HG03571 (cell line): ENCODE measurements around the gene LTBP1.

Experiments
- ATAC-seq: cut with Tn5 transposase; IDR thresholded peaks from one replicate; pipeline ENCODE4 v1.9.1; 2021; ENCODE audit not compliant: unreplicated experiment

Gene LTBP1

DNA sequence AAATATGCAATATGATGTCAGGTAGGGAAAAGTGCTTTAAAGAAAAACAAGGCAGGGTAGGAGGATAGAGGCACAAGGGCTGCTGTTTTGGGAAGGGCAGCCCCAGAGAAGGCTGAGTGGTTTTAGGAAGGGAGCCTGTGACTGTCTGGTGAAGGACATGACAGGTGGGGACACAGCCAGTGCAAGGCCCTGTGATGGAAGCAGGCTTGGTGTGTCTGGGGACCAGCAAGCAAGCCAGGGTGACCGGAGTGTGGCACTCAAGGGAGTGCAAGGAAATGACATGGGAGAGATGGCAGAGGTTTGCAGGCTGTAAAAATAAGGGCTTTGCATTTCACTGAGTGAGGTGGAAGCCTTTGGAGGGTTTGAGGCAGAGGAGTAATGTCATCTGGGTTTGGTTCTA, 62.0 kb downstream of the LTBP1 start:
- no peak for ATAC-seq

DNA sequence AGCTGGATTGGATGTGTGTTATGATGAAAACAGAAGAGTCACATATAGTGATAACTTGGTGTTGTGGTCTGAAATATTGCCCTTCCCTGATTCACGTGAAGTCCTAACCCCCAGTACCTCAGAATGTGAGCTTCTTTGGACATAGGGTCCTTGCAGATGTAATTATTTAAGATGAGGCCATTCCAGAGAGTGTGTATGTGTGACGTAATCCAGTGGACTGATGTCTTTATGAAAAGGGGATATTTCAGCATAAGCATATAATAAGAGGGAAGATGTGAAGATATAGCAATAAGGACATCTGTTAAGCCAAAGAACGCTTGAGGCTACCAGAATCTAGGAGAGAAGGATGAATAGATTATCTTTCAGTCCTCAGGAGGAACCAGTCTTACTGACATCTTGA, 62.5 kb downstream of the LTBP1 start:
- no peak for ATAC-seq

DNA sequence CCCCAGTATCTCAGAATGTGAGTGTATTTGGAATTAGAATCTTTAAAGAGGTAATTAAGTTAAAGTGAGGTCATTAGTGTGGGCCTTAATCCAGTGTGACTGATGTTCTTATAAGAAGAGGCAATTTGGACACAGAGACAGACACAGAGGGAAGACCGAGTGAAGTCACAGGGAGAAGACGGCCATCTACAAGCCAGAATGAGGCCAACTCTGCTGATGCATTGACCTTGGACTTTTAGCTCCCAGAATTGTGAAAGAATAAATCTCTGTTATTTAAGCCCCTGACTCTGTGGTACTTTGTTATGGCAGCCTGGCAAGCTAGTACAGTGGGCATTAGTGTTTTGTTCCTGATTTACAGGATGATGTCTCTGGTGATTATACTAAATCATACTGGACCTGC, 64.6 kb downstream of the LTBP1 start:
- no peak for ATAC-seq

- ATAC-seq: no peak
Measured at GRCh38 chr2:33011941-33012340, 65.2 kb downstream of the LTBP1 start.

- ATAC-seq: no peak
Measured at GRCh38 chr2:33013684-33014110, 66.9 kb downstream of the LTBP1 start.

DNA sequence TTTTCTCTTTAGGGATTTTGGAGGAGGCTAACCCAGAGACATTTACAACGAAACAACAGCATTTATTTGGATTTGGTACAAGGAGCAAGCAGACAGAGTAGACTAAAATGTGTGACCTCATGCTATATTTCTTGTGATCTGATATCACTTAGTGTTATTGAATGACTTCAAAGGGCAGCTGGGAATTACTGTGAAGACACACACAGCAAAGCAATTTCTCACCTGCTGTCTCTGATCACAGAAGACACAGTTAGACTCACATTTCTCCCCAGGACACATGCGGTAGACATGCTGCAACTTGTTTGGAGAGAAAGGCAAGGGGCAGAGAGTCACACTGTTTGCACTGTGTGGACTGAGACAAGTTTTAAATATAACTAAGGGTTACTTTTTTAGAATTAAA, 67.5 kb downstream of the LTBP1 start:
- ATAC-seq: no peak

DNA sequence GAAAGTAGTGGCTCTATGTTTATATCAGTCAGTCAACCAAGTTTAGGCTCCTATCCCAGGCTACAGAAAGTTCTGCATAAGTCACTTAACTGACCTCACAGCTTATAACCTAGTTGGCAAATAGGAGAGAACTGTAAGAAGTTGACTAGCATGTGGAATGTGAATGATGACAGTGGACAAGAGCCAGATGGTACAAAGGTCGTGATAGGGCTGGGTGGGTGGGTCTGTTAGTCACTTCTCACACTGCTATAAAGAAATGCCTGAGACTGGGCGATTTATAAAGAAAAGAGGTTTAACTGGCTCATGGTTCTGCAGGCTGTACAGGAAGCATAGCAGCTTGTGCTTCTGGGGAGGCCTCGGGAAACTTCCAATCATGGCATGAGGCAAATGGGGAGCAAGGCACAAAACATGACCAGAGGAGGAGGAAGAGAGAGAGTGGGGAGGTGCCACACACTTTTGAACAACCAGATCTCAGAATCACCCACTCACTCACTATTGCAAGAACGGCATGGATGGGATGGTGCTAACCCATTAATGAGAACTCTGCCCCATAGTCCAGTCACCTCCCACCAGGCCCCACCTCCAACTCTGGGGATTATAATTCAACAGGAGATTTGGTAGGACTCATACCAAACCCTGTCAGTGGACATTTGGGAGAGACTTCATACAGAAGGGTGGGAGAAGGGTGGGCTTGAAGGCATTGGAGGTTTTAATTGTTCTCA, 68.8 kb downstream of the LTBP1 start:
- ATAC-seq: no peak

GRCh38 chr2:33018271-33018670, 71.5 kb downstream of the LTBP1 start:
- ATAC-seq: no peak

DNA sequence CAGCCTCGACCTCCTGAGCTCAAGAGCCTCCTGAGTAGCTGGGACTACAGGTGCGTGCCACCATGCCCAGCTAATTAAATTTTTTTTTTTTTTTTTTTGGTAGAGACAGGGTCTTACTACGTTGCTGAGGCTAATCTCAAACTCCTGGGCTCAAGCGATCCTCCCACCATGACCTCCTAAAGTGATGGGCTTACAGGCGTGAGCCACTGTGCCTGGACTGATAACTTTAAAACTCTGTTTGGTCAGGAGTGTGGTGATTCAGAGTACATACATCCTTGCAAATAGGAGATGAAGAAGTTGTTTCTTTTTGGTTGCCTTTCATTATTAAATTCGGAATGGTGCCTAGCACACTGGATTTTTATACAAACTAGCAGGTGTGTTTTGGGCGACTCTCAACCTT, 73.0 kb downstream of the LTBP1 start:
- no peak for ATAC-seq

DNA sequence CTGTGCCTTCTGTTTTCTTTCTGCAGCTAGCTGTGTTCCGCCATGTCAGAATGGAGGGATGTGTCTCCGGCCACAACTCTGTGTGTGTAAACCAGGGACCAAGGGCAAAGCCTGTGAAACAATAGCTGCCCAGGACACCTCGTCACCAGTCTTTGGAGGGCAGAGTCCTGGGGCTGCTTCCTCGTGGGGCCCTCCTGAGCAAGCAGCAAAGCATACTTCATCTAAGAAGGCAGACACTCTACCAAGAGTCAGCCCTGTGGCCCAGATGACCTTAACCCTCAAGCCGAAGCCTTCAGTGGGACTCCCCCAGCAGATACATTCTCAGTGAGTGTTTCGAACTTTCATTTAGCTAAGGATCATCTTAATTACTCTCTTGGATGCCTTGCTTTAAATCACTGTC, 74.1 kb downstream of the LTBP1 start:
- no peak for ATAC-seq

DNA sequence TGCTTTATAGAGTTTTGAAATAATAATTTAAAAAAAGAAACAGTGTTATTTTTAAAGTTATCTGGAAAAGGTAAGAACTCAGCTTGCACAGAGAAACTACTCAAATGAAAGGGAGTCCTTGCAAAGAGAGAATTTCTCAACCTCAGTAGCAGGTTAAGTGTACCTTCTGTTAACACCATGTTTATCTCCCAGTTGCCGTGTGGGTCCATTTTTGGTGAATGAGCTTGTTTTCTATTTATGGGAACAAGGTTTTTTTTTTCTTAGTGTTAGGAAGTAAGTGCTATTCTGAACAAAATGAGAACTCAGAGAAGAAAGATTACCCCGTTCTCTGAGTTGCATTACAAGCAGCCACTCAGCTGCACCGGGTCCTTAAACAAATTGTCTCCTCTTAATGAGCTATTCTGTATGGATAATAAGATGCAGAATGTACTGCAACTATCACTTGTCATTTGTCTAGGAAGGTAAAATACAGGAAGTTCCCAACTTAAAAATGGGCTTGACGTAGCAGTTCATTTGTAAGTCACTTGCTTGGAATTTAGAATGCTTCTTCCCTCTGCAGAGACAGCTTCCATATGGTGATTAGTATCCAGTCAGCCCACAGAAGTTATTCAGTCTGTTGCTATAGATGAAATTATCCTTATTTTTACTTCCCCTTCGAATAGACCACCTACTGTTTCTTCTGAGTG, 74.9 kb downstream of the LTBP1 start:
- ATAC-seq: no peak

GRCh38 chr2:33022395-33022985, 75.7 kb downstream of the LTBP1 start:
- no peak for ATAC-seq

GRCh38 chr2:33022989-33023727, 76.4 kb downstream of the LTBP1 start:
- ATAC-seq: no peak

GRCh38 chr2:33023728-33024500, 77.2 kb downstream of the LTBP1 start:
- no peak for ATAC-seq

DNA sequence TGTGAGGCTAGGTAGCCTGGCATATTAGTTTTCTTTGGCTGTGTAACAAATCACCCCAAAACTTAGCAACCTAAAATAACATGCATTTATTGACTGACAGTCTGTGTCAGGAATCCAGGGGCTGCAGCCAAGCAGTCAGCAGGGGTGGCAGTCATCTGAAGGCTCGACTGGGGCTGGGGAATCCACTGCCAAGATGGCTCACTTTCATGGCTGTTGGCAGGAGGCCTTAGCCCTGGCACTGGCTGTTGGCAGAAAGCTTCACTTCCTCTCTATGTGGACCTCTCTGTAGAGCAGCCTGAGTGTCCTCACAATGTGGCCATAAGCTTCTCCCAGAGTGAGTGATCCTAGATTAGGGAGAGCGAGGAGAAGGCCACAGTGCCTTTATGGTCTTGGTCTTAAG, 78.0 kb downstream of the LTBP1 start:
- ATAC-seq: no peak

GRCh38 chr2:33029459-33029858, 82.7 kb downstream of the LTBP1 start:
- no peak for ATAC-seq

GRCh38 chr2:33029926-33030325, 83.2 kb downstream of the LTBP1 start:
- ATAC-seq: no peak

DNA sequence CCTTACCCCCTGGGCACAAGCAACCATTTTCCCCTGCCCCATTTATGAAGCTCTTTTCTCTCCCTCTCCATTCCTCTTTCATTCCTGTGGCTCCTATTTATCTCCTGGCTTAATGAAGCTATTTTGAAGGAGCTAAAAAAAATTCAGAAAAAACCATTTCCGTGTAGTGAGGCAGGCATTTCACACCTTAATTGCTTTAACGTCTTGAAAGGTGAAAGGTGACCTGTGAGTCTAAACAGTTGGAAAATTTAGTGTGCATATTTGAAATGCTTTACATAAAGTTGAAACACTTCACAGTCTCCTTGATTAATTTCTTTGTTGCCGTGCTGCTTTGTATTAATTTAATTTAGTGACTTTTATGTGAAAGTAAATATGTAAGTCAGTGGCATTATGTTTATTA, 83.6 kb downstream of the LTBP1 start:
- ATAC-seq: no peak

- ATAC-seq: no peak
Measured at GRCh38 chr2:33032245-33032644, 85.5 kb downstream of the LTBP1 start.

- no peak for ATAC-seq
Measured at GRCh38 chr2:33033606-33034081, 86.9 kb downstream of the LTBP1 start.

GRCh38 chr2:33034784-33035183, 88.0 kb downstream of the LTBP1 start:
- ATAC-seq: no peak
